Hepatocyte (in vitro differentiated cells): ENCODE results near the gene MBD4.
"Not testable (repeated sequence)": the region's sequence is repeated elsewhere in the genome, so short reads cannot be mapped to it uniquely, and the experiment has no call there.

Experiments used
- CTCF ChIP-seq: fragments of 200-600 bp; sonication (generic); IDR thresholded peaks from 2 replicates; pipeline ENCODE4 v1.5.1; 2016; ENCODE audit warnings: antibody characterized with exemption, mild to moderate bottlenecking; ENCODE audit not compliant: poor library complexity
- EZH2 ChIP-seq: fragments of 200-600 bp; sonication (generic); IDR thresholded peaks from 2 replicates; pipeline ENCODE4 v1.6.1; 2016; ENCODE audit warnings: antibody characterized with exemption, mild to moderate bottlenecking, borderline replicate concordance

GRCh38 chr3:129485146-129485545 lies 45.4 kb upstream of the MBD4 start:
- not testable (repeated sequence) for TF ChIP-seq EZH2, CTCF
